NOMO-1 treated with DMSO at 0.1 percent for 48 hours (cell line): ENCODE data around the gene PAFAH2.

Source experiments
- DNase-seq: peaks from one replicate; lab custom pipeline; 2025; ENCODE audit not compliant: unreplicated experiment; lab: John Stamatoyannopoulos, UW

PAFAH2 gene

GRCh38 chr1:25997828-25998761 lies at the start of gene PAFAH2:
TSS of gene PAFAH2 (minus strand) at chr1:25998063. CDS start at chr1:25990816, 7,247 bp downstream.
- DNase-seq, result peak; percentile 99

GRCh38 chr1:26047278-26047874 lies 49.5 kb upstream of the PAFAH2 start:
- DNase-seq, result no peak

DNA sequence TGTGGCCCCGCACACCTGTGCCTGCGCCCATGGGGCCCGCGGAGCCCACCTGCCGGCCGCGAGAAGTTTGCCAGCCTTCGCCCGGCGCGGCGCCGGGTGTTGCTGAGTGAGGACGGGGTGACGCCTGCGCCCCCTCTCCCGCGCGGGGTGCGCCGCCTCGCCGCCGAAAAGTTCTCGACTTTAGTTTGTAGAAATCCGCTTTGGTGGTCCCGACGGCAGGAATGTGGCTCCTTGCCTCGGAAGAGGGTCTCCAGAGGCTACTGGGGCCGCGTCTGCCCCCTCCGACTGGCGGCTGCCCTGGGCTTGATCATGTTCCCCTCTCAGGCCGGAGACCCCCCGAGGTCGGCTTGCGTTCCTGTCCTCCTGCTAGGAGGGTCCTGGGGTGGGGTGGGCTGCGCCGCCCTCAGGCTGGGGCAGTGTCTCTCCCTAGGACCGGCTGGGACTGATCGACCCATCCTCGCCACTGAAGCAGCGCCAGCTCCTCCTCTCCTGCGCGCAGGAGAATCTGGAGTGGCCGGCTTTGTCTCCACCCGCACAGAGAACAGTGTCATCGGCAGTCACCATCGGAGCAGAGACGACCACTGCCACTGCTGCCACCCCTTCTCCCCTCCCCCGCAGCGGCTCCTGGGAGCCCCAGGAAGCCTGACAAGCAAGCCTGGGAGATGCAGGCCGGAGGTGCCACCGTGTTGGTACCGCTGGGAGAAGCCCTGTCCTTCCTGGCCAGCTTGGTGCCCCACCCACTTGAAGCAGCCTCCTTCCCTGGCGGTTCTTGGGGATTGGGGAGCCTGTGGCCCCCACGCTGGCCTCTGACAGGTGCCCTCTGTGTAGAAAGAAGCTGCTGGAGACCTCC lies 48.6 kb upstream of the PAFAH2 start:
- no peak for DNase-seq

- peak; percentile 15 for DNase-seq
Observed at GRCh38 chr1:26045722-26046245, 47.9 kb upstream of the PAFAH2 start, which contains the start of gene SLC30A2. TSS of gene SLC30A2 (minus strand) at chr1:26046118. CDS start at chr1:26045896, 222 bp downstream.

DNA sequence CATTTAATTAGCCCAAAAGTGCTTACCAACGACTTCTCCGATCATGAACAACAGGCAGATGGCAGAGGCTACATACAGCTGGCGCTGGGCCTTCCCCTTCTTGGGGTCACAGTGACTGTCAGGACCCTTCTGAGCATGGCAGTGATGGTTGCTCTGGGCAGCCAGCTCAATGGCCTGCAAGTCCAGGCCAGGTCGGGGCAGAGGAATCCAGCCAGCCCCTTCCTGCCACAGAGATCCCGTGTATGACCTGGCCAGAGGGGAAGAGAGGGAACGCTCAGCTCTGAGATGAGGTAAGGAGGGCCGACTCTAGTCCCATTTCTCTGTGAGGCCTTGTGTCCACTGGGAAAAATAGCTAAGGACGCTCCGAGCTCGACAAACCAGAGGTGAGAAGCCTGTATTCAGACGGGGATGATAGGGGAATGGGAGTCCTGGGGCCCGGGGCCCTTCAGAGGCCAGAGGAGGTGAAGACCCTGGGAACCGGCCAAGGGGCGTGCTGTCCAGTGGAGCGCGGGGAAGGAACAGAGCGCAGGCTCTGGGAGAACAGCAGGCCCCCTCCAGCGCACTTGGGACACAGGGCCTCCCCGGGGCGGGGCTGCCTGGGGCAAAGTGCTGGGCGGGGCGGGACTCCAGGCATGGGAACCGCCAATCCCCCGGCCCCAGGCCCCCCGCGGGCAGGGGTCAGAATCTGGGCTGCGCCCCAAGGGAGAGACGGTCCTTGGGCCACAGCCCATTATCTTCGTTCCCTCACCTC lies 47.3 kb upstream of the PAFAH2 start:
- no peak for DNase-seq

GRCh38 chr1:26044414-26044813 lies 46.6 kb upstream of the PAFAH2 start:
- DNase-seq, result no peak

DNA sequence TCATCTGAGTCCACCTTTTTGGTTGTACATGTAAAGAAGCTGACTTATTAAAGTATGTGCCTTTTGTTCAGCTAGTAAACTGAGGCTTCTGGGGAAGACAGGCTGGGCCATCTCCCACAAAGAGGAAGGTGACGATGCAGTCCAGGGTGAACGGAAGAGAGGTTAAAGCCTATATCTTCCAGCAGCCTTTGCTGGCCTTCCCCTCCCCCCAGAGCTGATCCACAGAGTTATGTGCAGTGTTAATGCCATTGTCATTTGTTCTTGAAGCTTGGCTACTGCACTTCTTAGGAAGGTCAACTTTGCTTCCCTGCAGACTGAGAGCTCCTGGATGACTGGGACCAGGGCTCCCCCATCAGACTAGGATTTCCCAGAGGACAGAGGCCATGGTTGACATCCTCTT lies 45.9 kb upstream of the PAFAH2 start:
- DNase-seq, result peak; percentile 8

DNA sequence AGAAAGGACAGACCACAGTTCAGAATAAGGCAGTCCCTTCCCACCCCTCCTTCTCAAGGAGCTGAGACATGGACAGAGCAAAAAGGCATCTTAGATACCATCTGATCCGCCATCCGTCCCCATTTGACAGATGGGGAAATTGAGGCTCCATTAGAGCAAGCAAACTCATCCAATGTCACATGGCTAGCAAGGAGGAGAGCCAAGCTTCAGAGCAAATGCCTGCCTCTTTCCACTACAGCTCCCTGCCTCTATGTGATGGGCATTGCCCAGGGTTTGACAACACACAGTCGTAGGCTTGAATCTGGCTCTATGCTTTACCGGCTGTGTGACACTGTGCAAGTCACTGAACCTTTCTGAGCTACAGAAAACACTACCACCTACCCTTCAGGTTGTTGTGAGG lies 44.1 kb upstream of the PAFAH2 start:
- no peak for DNase-seq

DNA sequence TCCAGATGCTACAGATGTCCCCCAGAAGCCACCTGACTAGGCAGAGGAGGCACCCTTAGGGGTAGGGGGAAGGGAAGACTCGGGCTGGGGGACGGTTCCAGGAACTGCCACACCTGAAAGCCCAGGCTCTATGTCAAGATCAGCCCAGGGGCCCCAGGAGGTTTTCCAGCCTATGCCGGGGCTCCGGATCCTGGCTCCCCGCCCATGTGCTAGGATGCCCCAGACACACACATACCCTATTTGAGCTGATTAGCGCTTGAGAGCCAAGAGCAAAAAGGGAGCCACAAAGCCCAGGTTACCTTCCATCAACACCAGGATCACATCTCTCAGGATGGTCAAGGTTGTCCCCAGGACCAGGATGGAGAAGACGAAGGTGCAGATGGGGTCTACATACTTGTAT lies 43.5 kb upstream of the PAFAH2 start:
- DNase-seq, result no peak

DNA sequence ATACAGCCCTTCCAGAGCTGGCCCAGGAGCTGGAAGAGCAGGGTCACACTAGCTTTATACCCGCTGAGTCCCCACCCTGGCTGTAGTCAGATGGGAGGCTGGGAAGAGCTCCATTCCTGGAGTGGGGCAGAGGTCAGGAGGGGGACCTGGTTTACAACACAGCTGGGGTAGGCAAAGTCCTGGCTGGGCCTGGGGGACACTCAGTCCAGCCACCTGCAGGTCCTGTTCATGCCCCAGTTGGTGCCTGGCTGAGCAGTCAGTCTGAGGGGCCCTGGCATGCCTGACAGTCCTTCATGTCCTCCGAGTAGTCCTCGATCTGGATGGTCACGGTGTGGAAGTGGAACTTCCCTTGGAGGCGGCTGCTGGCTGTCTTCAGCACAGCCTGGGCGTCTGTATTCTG lies 41.0 kb upstream of the PAFAH2 start:
- no peak for DNase-seq

DNA sequence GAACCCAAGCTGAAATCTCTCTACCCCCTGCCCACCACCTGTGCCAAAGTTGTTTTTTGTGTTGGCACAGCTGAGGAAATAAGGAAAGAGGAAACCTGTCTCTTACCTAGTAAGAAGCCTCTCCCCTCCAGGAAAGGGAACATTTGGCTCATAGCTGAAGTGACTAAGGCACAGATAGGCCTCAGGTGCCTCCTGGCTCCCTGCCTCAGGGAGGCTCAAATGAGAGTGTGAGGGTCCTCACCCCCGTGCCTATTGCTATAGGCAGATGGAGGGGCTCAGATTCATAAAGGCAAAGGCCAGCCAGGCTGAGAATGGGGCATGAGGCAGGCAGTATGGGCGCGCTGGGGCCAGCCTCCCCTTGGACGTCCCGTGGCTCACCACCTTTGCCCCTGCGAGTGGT lies 40.6 kb upstream of the PAFAH2 start:
- no peak for DNase-seq

DNA sequence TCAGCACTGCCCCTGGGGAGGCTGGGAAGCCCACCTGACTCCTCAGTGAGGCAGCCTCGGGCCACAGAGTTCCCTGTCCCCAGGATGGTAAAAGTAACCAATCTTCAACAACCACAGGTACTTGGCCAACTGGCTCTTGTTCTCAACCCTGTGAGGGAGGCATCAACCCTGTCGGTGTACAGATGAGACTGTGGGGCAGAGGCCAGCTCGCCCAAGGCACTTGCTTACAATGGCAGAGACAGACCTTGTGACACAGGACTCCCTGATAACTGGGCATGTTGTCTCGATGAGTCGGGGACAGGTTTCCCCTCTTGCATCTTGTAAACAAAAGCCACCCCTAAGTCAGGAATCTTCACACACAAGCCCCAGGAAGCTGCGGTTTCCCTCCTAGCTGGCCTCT lies 40.0 kb upstream of the PAFAH2 start:
- DNase-seq, result no peak

- DNase-seq, result no peak
Observed at GRCh38 chr1:26036756-26037281, 39.0 kb upstream of the PAFAH2 start.

DNA sequence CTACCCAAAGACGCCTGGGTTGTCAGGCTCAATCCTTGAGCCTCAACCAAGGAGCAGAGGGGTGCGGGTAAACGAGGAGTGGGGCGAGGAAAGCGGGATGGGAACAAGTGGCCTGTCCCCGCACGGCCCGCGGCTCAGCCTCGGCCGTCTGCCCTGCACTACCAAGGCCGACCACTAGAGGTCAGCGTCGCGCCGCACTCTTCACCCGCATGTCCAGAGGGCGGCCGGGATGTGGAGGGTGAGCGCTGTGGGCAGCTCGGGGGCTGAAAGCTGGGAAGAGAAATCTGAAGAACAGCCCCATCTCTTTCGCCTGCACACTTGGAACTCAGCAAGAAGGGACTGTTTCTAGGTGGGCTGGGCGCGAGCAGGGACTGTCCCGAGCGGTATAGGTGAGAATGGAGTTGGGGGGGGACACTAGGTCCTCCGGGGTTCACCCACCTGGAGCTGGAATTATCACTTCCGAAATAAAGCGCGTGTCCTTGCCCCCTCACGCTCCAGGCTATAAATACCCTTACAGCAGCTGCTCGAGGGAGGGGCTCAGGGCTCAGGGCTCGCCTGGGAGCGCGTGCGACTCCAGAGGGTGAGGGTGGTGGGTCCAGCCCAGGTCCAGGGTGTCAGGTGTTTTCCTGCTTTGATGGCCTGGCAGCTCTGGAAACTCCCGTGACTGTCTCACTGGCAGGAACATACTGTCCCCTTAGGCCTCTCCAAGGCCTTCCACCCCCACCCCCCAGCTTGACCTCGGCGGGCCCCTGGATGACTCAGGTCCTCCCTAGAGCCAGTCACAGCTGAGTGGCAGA lies 38.3 kb upstream of the PAFAH2 start:
- peak; percentile 56 for DNase-seq

GRCh38 chr1:26035203-26035958 lies 37.5 kb upstream of the PAFAH2 start:
- peak; percentile 89 for DNase-seq

DNA sequence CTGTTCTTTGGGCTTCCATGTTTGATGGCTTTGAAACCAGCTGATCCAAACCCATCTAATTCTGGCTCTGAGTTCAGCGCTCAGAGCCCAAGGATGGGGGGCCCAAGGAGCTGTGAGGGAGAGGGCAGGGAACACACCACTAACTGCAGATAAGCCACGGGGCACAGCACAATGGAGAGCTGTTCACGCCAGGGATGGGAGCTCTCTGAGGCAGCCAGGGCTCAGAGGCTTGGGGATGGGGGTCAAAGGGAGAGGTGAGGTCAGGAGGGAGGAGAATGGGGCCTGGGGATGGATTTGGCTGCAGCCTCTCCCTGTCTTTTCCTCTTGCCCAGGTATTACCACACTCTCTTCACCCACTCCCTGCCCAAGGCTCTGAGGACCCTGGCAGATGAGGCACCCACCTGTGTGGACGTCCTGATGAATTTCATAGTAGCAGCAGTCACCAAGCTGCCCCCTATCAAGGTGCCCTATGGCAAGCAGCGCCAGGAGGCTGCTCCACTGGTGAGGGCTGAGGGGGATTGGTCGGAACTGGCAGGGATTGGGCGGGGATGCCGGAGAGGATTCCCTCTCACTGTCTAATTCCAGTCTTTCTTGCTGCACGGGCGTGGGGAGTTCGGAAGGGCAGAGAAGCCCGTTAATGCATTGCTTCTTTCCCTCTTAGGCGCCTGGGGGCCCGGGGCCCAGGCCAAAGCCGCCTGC lies 36.8 kb upstream of the PAFAH2 start:
- no peak for DNase-seq

GRCh38 chr1:26032656-26033357 lies 34.9 kb upstream of the PAFAH2 start:
- DNase-seq, result no peak
